Measurements from ENCODE around the gene GLP1R. TPM values are rescaled to one million over a fixed set of nuclear protein-coding genes. Genes with fewer than 3 reads are reported as not detected.

The GLP1R gene
- total and polyA plus RNA-seq, 2 of the 13 experiments (the other 11 are each of a cell fraction or from before 2014, with no cell fraction given): not detected

GRCh38 chr6:39008737-39009136, 39.8 kb upstream of the GLP1R start:
- no peak for ATAC-seq
- no peak for TF ChIP-seq GRHL1 (CRISPR knock-in tag; conservative IDR thresholded peaks at IDR 0.05)
- no peak for TF ChIP-seq ASH2L (IDR thresholded peaks at IDR 0.05; ENCODE audit: insufficient read length, low read depth, low read length)
- TF ChIP-seq ZNF816 (CRISPR knock-in tag; IDR thresholded peaks at IDR 0.05; ENCODE audit: borderline replicate concordance): no peak
- H3K36me3 ChIP-seq (replicated peaks in 1 of 2; ENCODE audit: control insufficient read depth in 1 of 2, insufficient read depth in 2 of 2, low read length in 2 of 2): no peaks in the 10 kb centered on the region
- ChIA-PET POLR2A (no interaction called here), CTCF (ENCODE audit: low intra/inter-chr PET ratio, low total read pairs) (no interaction called here)
- no TSS peak for BruUV-seq (replicated peaks)
- H3K4me1 ChIP-seq (ENCODE audit: insufficient read depth, low read length): no peaks in the 10 kb centered on the region
- H3K9ac ChIP-seq (ENCODE audit: insufficient read depth, low read depth, low read length): no peak overlapping the region
- intact Hi-C loops (cut with micrococcal nuclease; ENCODE audit: unreplicated experiment) (no loop called here), in situ Hi-C loops (cut with HindIII; ENCODE audit: extremely low pct_ligation_motif_present, low pct_unique_long_range_greater_than_20kb) (loop anchor here (10.0 kb wide), 1 partner anchor 296 kb away; no protein-coding TSS in a partner anchor)
- H2AFZ ChIP-seq (ENCODE audit: low read length): no peak overlapping the region
- no peaks in the 10 kb centered on the region for H3K79me2 ChIP-seq (ENCODE audit: insufficient read depth, low read length)
- WGBS (ENCODE audit: low lambda C conversion rate): 0% methylated on average over 1 of the region's 1 CpG
- H3K9me3 ChIP-seq (ENCODE audit: low read length): no peaks in the 10 kb centered on the region
- no peak overlapping the region for H3K4me3 ChIP-seq (replicated peaks in 1 of 3; ENCODE audit: insufficient read depth in 1 of 3, low read depth in 2 of 3, low read length in 3 of 3)
- H3K4me2 ChIP-seq (ENCODE audit: low read depth, low read length): no peak overlapping the region
- H3K27ac ChIP-seq (ENCODE audit: extremely low read length, insufficient read depth, low read length): no peak overlapping the region
- DNase-seq (ENCODE audit: low spot score): no peak
- no peak for FAIRE-seq
- H4K20me1 ChIP-seq (ENCODE audit: insufficient read depth, low read length): no peaks in the 10 kb centered on the region
- no peaks in the 10 kb centered on the region for H3K27me3 ChIP-seq (ENCODE audit: control insufficient read depth in 1 of 2, insufficient read depth in 2 of 2, low read length in 2 of 2)

- intact Hi-C loops (cut with micrococcal nuclease; ENCODE audit: unreplicated experiment): no loop called here
- H3K9ac ChIP-seq (ENCODE audit: insufficient read depth, low read depth, low read length): no peak overlapping the region
- no peak overlapping the region for H3K4me2 ChIP-seq (ENCODE audit: low read depth, low read length)
- in situ Hi-C loops (cut with HindIII; ENCODE audit: extremely low pct_ligation_motif_present, low pct_unique_long_range_greater_than_20kb): loop anchor here (10.0 kb wide), 1 partner anchor 295 kb away; no protein-coding TSS in a partner anchor
- H2AFZ ChIP-seq (ENCODE audit: low read length): no peak overlapping the region
- ATAC-seq (no peak), FAIRE-seq (no peak), DNase-seq (ENCODE audit: low spot score) (no peak)
- CTCF ChIA-PET (ENCODE audit: low intra/inter-chr PET ratio, low total read pairs): no interaction called here
- H3K27me3 ChIP-seq (ENCODE audit: control insufficient read depth in 1 of 2, insufficient read depth in 2 of 2, low read length in 2 of 2): no peaks in the 10 kb centered on the region
- H4K20me1 ChIP-seq (ENCODE audit: insufficient read depth, low read length): no peaks in the 10 kb centered on the region
- H3K4me1 ChIP-seq (ENCODE audit: insufficient read depth, low read length): no peaks in the 10 kb centered on the region
- H3K9me3 ChIP-seq (ENCODE audit: low read length): no peaks in the 10 kb centered on the region
- no peaks in the 10 kb centered on the region for H3K36me3 ChIP-seq (replicated peaks in 1 of 2; ENCODE audit: control insufficient read depth in 1 of 2, insufficient read depth in 2 of 2, low read length in 2 of 2)
- no TSS peak for BruUV-seq (replicated peaks)
- 0% methylated on average over 1 of the region's 1 CpG for WGBS (ENCODE audit: low lambda C conversion rate)
- H3K79me2 ChIP-seq (ENCODE audit: insufficient read depth, low read length): no peaks in the 10 kb centered on the region
- H3K4me3 ChIP-seq (replicated peaks in 1 of 3; ENCODE audit: insufficient read depth in 1 of 3, low read depth in 2 of 3, low read length in 3 of 3): no peak overlapping the region
- POLR2A ChIA-PET: no interaction called here
- no peak overlapping the region for H3K27ac ChIP-seq (ENCODE audit: extremely low read length, insufficient read depth, low read length)
- TF ChIP-seq DNMT3B (CRISPR knock-in tag; conservative IDR thresholded peaks at IDR 0.05) (no peak), ARNT (IDR thresholded peaks at IDR 0.05) (no peak), ATF7 (IDR thresholded peaks at IDR 0.05) (no peak), ATF7 (CRISPR knock-in tag; IDR thresholded peaks at IDR 0.05) (no peak), SATB2 (CRISPR knock-in tag; IDR thresholded peaks at IDR 0.05) (no peak), ZFYVE20 (CRISPR knock-in tag; IDR thresholded peaks at IDR 0.05; ENCODE audit: borderline replicate concordance, low read depth) (no peak), GMEB1 (CRISPR knock-in tag; IDR thresholded peaks at IDR 0.05; ENCODE audit: borderline replicate concordance) (no peak), KLF11 (CRISPR knock-in tag; IDR thresholded peaks at IDR 0.05) (no peak), NFE2L2 (IDR thresholded peaks at IDR 0.05; ENCODE audit: low read length) (no peak), ZNF746 (CRISPR knock-in tag; IDR thresholded peaks at IDR 0.05) (no peak), ZEB1 (IDR thresholded peaks at IDR 0.05; ENCODE audit: insufficient replicate concordance, low read depth) (no peak)
These were observed 39.1 kb upstream of the GLP1R start for GRCh38 chr6:39009476-39009875.
